ENCODE results near the gene ANO9.
"Not testable (repeated sequence)": the region's sequence is repeated elsewhere in the genome, so short reads cannot be mapped to it uniquely, and the experiment has no call there.

Gene ANO9

DNA sequence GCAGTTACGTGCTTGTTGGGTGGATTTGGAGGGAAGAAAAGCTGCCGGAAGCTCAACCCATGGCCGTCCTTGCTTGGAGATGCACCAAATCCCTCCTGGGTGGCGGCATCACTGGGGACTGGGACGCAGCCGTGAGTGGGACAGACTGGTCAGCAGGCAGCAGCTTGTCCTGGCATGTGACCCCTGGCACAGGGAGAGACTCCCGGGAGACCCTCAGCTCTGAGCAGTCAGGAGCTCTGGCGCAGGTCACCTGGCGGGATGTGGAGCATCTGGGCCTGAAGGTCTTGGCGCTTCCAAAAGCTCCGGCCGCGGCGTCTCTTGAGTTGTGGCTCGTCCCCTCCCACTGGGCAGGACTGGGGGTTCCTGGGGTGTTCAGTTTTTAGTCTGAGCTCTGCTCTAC lies 34.6 kb upstream of the ANO9 start:
- TF ChIP-seq ZNF274 (IDR thresholded peaks at IDR 0.05; ENCODE audit: low read depth, low read length), result no peak

DNA sequence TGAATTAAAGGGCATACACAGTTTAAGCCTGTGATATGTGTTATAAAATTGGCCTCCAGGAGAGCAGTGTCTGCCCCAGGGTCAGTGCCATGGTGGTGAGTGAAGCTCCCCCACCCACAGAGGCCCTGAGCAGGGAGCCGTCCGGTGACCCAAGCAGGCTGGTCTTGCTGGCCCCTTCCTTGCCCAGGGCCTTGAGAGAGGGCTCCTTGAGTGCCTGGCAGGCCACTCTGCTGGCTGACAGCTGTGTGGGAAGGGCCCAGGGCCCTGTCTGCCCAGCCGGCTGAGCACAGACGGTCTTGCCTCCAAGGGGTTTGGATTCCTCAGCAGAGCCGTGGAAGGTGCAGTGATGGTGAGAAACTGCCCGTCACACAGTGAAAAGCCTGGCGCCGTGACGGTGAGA lies 34.1 kb upstream of the ANO9 start:
- TF ChIP-seq ZNF274 (IDR thresholded peaks at IDR 0.05; ENCODE audit: low read depth, low read length), result no peak
- no peak overlapping the region for H3K4me3 ChIP-seq (ENCODE audit: low read length)

More for the DNA sequence above, 34.6 kb upstream of the ANO9 start:
- no peak overlapping the region for H3K4me3 ChIP-seq (ENCODE audit: low read length)

DNA sequence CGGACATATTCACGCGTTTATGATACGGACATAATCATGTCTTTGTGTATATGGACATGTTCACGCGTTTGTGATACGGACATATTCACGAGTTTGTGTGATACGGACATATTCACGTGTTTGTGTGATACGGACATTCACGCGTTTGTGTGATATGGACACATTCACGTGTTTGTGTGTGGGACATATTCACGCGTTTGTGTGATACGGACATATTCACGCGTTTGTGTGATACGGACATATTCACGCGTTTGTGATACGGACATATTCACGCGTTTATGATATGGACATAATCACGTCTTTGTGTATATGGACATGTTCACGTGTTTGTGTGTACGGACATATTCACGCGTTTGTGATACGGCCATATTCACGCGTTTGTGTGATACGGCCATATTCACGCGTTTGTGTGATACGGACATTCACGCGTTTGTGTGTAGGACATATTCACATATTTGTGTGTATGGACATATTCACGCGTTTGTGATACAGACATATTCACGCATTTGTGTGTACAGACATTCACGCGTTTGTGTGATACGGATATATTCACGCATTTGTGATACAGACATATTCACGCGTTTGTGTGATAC lies 33.2 kb upstream of the ANO9 start:
- no peak for TF ChIP-seq ZNF274 (IDR thresholded peaks at IDR 0.05; ENCODE audit: low read depth, low read length)
- H3K4me3 ChIP-seq (ENCODE audit: low read length), result no peak overlapping the region

DNA sequence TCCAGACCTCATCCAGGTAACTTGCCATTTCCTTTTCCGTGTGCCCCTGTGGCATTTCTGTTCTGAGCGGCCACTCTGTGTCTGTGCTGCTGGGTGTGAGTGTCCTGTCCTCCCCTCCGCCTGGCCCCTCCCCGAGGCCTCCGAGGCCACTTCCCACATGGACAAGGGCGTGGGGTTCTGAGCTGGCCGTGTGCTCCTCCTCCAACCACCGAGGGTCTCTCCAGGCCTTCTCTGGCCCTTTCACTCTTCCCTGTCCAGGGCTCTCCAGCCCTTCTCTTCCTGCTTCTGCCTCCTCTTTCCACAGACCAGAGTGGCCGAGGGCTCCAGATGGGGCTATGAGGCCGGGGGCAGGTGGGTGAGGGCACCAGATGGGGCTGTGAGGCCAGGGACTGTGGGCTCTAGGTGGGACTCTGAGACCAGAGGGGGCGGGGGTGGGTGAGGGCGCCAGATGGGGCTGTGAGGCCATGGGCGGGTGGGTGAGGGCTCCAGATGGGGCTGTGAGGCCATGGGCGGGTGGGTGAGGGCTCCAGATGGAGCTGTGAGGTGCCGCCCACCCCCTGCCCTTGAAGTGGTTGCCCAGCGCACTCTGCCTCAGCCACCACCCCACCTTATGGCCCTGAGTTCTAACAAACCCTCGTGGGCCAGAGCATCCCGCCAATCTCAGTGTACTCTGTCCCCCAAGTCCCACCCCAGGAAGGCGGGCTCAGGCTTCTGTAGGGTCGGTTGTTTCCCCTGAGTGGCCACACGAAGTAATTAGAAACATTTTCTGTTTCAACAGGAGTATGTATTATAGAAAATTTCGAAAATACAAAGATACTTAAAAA lies 32.4 kb upstream of the ANO9 start:
- no peak overlapping the region for H3K4me3 ChIP-seq (ENCODE audit: low read length)
- no peak for TF ChIP-seq ZNF274 (IDR thresholded peaks at IDR 0.05; ENCODE audit: low read depth, low read length)

DNA sequence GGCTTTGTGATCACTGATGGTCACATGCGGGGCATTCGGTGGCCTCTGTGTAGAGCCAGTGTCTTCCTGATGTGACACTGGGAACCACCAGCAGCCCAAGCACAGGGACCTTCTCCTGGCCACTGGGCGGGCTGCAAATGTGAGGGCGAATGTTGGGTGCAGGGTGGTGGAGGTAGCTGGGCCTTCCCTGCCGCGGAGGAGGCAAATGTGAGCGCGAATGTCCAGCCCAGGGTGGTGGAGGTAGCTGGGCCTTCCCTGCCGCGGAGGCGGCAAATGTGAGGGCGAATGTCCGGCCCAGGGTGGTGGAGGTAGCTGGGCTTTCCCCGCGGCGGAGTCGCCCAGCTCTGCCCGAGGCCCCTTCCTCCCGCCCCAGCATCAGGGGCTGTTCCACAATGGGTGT lies 31.6 kb upstream of the ANO9 start:
- no peak for TF ChIP-seq ZNF274 (IDR thresholded peaks at IDR 0.05; ENCODE audit: low read depth, low read length)
- no peak overlapping the region for H3K4me3 ChIP-seq (ENCODE audit: low read length)

- H3K4me3 ChIP-seq (ENCODE audit: low read length), result no peak overlapping the region
- TF ChIP-seq ZNF274 (IDR thresholded peaks at IDR 0.05; ENCODE audit: low read depth, low read length), result no peak
Observed at GRCh38 chr11:472816-473215, 31.0 kb upstream of the ANO9 start.

DNA sequence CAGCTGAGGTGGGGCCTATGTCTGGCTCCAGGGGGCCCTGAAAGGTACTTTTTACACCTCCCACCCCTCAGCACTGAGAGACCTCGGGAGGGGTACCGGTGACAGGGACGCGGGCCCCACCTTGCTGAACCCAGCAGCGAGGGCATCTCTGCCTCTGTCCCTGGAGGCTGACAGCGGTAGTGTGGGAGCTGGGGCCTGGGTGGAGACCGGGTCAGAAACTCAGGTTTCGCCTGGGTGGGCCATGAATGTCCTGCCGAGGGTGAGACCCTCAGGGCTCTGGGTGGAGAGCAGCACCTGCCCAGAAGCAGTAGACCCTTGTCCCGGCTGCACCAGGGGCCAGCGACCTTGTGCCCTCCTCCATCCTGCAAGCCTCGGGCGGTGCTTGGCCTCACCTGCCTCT lies 30.5 kb upstream of the ANO9 start:
- no peak for TF ChIP-seq ZNF274 (IDR thresholded peaks at IDR 0.05; ENCODE audit: low read depth, low read length)
- no peak overlapping the region for H3K4me3 ChIP-seq (ENCODE audit: low read length)

GRCh38 chr11:471468-472145 lies 29.8 kb upstream of the ANO9 start:
- TF ChIP-seq ZNF274 (IDR thresholded peaks at IDR 0.05; ENCODE audit: low read depth, low read length), result no peak
- H3K4me3 ChIP-seq (ENCODE audit: low read length), result no peak overlapping the region

DNA sequence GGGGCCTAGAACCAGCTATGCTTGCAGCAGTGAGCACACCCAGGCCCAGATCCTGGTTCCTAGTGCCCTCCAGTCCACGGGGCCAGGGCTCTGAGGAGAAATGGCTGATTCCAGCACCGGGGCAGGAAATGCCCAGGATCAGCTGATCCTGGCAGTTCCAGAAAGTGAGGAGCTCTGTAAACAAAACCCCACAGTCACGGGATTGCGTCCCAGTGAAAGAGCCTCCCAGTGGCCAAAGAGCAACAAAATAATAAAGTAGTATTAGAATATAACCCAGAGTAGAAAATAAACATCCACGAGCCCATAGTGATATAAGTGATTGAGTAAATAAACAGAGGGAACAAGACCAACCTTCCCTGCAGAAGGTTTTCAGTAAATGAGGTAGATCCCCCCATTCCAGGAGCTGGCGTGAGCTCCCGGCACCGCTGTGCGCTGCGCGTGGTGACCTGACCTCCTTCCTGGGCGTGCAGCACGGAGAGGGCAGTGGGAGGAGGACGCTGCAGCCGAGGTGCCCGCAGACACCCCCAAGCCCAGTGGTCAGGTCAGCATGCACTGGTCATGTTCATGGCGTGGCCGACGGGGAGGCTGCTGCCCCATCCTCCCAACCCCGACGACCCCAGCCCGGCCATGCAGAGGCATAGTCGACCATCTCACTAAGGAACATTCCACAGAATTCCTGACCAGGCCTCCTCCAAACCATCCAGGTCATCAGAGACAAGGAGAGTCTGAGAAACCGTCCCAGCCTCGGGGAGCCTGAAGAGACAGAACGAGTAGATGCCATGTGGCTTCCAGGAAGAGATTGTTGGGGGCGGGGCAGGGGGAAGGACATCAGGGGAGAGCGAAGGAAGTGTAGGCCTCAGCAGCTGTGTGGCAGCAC lies 28.1 kb upstream of the ANO9 start:
- TF ChIP-seq ZNF274 (IDR thresholded peaks at IDR 0.05; ENCODE audit: low read depth, low read length), result no peak
- no peak overlapping the region for H3K4me3 ChIP-seq (ENCODE audit: low read length)

GRCh38 chr11:469026-469683 lies 27.3 kb upstream of the ANO9 start:
- H3K4me3 ChIP-seq (ENCODE audit: low read length), result not testable (repeated sequence)

- no peak overlapping the region for H3K4me3 ChIP-seq (ENCODE audit: low read length)
- TF ChIP-seq ZNF274 (IDR thresholded peaks at IDR 0.05; ENCODE audit: low read depth, low read length), result no peak
Observed at GRCh38 chr11:468493-468892, 26.7 kb upstream of the ANO9 start.

DNA sequence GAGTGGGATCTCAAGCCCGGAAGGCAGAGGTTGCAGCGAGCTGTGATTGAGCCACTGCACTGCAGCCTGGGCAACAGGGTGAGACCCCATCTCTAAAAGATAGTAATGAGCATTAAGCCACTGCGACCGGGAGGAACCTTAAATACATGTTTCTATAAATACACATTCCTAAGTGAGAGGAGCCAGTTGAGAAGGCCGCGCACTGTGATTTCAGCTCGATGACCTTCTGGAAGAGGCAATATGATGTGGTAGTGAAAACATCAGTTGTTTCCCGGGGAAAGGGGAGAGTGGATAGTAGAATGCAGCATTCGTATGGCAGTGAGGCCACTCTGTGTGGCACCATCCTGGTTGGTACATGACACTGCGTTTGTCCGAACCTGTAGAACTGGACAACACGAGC lies 26.2 kb upstream of the ANO9 start:
- H3K4me3 ChIP-seq (ENCODE audit: low read length), result no peak overlapping the region
- no peak for TF ChIP-seq ZNF274 (IDR thresholded peaks at IDR 0.05; ENCODE audit: low read depth, low read length)

- no peak overlapping the region for H3K4me3 ChIP-seq (ENCODE audit: low read length)
- TF ChIP-seq ZNF274 (IDR thresholded peaks at IDR 0.05; ENCODE audit: low read depth, low read length), result no peak
Observed at GRCh38 chr11:465896-466530, 24.2 kb upstream of the ANO9 start.

Data from GM08714 (cell line).